Hematopoietic multipotent progenitor cell treated with erythropoietin and hydrocortisone succinate and interleukin-3 and kit ligand, for 4 days (in vitro differentiated cells): Measurements from ENCODE around the gene NTRK1.

ENCODE experiments used
- DNase-seq: peaks from one replicate; pipeline ENCODE4 v3.0.0-alpha.2; 2015

The NTRK1 gene

DNA sequence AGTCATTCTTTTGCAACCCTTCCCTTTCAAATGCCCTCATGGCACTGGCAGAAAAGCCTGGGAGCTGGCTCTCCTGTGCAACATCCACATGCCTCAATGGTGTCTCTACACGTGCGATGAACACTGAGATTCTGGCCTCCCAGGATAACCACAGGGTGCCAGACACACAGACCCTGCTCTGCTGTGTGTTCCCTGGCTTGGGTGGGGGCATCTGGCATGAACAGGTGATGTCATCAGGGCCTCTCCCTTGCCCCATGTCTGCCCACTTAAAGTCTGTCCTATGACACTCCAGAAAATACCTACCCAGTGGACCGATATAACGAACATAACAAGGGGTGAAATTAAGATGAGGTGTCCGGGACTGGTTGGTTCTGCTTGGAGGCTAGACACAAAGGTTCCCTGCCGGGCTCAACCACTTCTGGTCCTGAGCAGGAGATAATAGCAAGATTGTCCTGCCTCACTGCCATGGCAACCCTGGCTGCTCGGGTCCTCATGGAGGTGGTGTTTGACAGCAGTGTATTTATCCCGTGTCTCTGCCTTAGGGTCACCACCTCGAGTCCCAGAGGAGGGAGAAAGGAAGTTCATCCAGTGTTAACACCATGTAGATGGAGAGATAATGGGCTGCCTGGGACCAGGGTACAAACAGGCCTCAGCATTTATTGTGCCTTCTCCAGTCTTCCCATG is 21.1 kb upstream of the NTRK1 start:
- no peak for DNase-seq

GRCh38 chr1:156840186-156840897 is 20.3 kb upstream of the NTRK1 start:
- DNase-seq = no peak

DNA sequence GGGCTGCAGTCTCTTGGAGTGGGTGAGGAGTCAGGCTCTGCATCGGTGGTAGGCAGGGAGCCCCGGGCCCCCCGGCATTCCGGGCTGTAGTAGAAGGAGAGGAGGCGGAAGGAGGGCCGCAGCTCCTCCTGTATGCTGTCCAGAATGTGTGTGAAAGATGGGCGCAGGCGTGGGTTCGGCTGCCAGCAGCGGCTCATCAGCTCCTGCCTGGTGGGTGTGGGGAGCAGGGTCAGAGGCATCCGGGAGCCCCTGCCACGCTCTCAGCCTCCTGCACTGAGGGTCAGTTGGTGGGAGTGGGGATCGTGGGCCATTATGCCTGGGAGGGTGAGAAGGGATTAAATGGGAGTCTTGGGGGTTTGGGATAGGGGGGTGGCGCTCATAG is 19.8 kb upstream of the NTRK1 start:
- DNase-seq = no peak

DNA sequence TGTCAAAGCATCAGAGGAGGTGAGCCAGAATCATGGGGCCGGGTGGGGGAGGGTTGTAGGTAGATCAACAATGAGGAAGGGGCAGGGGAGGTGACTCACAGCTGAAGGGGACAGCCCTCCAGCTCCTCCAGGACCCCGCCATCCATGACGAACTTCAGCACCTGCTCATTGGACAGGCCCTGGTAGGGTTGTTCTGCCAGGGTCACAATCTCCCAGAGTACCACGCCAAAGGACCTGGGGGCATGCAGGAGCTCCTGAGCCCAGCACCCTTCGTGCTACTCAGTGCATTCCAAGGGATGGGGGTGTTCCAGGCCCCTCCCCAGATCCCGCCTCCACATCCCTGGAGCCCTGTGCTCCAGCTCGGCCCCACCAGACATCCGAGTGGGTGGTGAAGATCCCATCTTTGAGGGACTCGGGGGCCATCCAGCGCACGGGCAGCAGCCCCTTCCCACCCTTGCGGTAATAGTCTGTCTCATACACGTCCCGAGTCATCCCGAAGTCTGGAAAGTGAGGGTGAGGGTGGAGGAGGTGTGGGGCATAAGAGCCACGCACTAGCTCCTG is 19.3 kb upstream of the NTRK1 start:
- DNase-seq = no peak

GRCh38 chr1:156842618-156843300 is 17.9 kb upstream of the NTRK1 start:
- DNase-seq = no peak

GRCh38 chr1:156844102-156844501 is 16.6 kb upstream of the NTRK1 start:
- DNase-seq = no peak

- DNase-seq = no peak
Observed at GRCh38 chr1:156844638-156845037, 16.0 kb upstream of the NTRK1 start.

DNA sequence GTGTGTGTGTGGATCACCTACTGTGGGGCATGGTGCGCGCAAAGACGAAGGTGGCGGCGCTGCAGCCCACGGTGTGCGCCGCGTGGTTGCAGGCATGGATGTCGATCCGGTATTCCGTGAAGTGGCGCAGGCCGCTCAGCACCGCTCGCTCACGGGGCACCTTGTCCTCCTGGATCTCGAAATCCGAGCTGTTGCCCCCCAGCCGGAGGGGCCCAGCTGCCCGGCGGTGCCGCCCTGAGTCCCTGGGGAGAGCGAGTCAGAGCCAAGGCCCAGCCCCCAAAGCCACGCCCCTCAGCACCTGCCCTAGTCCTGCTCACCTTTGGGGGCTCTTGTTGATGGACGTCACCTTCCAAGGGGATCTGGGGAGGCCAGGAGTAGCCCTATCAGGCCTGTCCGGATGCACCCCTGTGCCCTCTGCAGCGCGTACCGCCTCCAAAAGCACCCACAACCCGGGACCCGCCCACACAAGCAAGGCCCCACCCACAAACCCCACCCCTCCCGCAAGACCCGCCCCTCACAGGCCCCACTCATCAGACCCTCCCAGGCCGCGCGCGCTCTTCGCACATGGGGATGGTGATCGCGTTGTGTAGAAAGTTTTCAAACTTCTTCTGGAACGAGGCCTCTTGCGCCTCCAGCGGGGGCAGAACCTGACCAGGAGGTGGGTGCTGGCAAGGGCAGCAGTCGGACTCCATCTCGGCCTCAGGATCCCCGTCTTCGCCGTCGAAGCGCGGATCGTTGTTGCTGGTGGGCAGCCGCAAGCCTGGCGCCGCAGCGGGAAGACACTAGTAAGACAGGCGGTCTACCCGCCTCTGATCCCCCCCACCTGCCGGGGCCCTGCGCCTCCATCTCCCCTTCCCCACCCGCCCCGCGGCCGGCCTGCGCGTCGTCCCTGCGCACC is 15.4 kb upstream of the NTRK1 start:
- peak; percentile 69 for DNase-seq

GRCh38 chr1:156845953-156846545 is 14.6 kb upstream of the NTRK1 start:
- DNase-seq = no peak

- DNase-seq = no peak
Observed at GRCh38 chr1:156846643-156847042, 14.0 kb upstream of the NTRK1 start.

DNA sequence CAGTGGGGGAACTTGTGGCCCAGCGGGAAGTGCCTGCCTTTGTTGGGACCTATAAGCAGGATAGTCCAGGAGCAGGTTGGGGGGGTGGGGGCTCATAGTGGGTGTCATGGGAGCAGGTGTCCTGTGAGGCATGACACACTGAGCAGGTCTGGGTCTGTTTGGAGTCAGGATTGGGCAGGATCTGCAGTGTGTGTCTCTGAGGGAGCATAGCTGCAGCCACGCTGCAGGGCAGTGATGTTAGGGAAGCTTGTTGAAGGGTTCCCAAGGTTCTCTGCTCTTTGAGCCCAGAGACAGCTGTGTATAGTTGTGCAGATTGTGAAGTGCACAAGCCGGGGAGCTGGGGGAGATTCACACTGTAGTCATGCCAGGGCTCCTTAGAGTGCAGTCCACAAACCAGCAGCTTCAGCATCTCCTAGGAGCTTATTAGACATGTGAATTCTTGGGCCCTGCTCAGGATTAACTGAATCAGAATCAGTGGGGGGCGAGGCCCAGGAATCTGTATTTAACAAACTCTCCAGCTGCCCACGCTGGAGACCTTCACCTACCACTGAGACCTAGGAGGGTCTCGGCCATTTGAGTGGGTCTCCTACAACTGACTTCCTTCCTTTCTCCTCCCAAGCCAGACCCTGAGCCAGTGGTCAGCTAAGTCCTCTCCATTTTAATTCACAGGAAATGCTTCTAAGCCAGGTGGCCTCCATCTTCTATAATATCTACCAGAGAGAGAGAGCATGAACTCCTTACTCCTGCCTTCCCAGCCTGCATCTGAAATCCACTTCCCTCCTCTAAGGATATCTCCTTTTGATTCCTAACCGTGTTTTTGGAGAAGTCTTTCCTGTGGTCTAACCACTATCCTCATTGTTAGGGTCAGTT is 12.8 kb upstream of the NTRK1 start:
- no peak for DNase-seq

DNA sequence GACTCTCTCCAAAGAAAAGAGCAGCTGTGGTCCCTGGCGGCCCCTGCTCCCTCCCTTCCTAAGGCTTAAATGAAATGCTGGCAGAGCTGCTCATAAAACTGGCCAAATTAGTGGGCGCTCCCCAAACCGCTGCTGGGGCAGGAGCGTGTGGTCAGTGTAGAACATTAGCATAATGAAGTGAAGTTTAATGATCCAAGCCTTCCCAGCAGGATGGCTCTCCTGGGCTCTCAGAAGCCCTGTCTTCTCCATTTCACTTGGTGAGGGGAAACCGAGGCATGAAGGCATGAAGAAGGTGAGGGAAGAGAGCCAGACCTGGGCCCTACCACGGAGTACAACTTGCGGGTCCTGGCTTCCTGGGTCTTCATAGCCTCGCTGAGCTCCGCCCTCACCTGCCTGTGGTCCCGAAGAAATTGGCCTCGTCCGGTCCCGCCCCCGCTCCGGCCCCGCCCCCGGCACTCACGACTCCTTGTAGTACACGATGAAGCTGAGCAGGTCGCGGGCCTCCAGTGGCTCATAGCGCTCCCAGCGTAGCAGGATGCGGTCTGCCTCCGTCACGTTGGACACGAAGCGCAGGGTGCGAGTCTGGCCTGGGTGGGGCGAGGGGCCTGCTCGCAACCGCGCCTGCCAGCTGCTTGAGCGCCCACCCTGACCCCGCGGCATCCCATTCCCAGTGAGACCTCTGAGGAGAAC is 12.1 kb upstream of the NTRK1 start:
- DNase-seq = peak; percentile 52

DNA sequence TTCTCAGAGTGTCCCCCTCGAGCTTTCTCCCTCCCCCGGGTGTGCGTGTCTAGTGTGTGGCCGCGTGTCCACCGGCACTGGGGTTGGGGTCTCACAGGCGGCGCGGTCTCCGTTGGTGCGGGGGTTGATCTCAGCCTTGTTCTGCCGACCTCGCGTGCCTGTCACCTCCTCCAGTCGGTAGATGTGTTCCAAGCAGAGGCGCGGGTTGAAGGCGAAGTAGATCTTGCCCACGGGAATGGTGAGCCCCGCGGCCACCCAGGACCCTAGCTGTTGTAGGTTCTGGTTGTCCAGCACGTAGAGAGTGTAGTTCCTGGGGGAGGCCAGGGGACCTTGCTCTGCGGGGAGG is 11.5 kb upstream of the NTRK1 start:
- DNase-seq = no peak

- DNase-seq = no peak
Observed at GRCh38 chr1:156851779-156852417, 8.8 kb upstream of the NTRK1 start.

DNA sequence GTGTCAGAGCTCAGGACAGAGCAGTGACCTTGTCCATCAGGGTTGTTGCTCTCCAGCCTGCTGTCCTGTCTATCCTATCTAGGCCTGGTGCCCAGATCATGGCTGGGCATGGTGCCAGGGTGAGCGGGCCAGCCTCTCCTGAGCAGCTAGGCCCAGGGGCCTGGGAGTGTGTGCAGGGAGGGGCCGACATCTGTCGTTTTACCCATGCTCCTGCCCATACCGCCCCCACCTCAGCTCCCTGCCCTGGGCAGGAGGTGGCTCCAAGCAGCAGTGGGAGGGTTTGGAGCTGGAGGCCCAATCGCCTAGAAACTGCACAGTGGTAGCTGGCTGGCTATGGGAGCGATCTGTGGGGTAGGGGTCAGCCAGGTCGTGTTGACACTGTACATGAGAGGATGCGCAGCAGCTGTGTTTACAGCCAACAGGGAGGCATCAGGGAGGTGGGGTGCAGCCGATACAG is 8.2 kb upstream of the NTRK1 start:
- peak; percentile 42 for DNase-seq

- DNase-seq = no peak
Observed at GRCh38 chr1:156853761-156854160, 6.9 kb upstream of the NTRK1 start.

DNA sequence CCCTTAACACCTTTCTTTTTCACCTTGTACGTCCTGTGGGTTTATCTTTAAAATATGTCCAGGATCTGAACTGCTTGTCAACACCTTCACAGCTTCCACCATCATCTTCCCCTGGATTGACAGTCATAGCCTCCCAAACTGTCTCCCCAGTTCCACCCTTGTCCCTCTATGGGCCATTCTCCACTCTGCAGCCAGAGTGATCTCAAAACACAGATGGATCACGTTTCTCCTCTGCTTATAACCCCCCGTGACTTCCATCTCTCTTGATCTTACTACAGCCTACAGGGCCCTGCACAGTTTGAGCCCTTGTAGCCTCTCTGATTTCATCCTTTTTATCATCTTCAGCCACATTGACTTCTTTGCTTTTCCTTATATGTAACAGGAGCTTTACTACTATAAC is 6.0 kb upstream of the NTRK1 start:
- DNase-seq = no peak

DNA sequence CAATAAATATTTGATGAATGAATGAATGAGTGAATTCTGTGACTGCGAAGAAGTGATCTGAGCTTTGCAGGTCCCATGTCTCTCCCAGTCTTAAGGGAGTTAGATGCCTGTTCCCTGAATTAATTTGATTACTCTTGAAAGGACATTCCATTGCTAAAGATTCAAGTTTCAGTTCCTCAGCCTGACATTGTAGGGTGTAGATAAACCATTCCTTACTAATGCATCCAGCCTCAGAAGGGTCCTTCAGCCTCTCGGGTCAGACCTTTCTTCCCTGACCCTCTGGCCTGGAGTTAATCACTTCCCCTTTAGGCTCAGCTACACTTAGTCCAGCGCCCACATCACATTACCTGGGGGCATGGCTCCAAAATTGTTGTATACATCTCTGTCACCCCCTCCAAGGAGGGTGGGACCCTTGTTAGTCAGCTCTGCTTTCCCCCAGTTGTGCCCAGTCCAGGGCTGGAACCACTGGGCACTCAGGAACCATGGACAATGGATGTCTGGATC is 4.3 kb upstream of the NTRK1 start:
- DNase-seq = no peak

DNA sequence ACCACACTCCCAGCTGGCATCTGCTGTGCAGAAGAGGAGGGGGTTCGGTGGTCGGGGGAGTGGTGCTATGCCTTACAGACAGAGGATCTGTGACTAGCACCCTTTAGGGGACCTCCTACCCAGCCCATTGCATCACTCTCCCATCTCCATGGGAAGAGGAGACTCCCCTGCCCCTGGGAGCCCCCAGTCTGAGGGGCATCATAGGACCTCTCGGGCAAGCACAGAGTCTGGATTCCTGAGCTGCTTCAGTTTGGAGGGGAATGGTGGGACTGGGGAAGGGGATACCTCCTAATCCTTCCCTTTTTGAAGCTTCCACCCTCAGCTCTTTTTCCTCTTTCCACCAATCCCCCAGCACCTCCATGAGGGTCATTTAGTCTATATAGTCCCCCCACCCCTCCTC is 3.1 kb upstream of the NTRK1 start:
- DNase-seq = no peak

DNA sequence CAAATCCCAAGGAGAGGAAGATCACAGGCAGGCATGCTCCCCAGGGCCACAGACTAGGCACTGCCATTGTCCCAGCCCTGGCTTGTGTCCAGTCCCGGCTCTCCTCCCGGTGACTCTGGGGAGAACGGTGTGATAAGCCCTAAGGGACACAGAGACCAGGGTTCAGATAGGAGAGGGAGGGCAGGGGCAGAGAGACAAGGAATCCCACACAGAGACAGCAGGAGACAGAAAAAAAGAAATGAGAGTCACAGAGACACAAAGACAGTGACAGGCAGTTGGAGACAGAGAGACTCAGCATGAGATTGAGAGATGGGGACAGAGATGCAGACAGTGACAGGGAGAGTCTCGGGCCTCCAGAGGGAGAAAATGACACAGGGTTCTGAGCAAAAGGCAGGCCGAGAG is 2.1 kb upstream of the NTRK1 start:
- peak; percentile 43 for DNase-seq
